AG04450 (cell line): ENCODE data around the gene CALD1. TPM values are rescaled to one million over a fixed set of nuclear protein-coding genes. Genes with fewer than 3 reads are reported as not detected.

ENCODE experiments used
- CTCF ChIA-PET: fragments of 300-600, 350-600 bp; formaldehyde crosslinking; extraction: SDS; loops from one replicate; lab custom pipeline; 2022; ENCODE audit warnings: antibody characterized with exemption, inconsistent platforms; lab: Charles Lee
- POLR2A ChIA-PET: fragments of 350-600 bp; formaldehyde crosslinking; extraction: SDS; loops from one replicate; lab custom pipeline; 2021; ENCODE audit warnings: antibody characterized with exemption, inconsistent platforms; lab: Yijun Ruan, JAX
- DNase-seq: peaks from one replicate; pipeline ENCODE4 v3.0.0-alpha.2; 2011; ENCODE audit warnings: low read depth, low spot score
- H3K27ac ChIP-seq: one replicate; pipeline ENCODE4 v1.5.1; 2012; ENCODE audit warnings: low read depth, low read length, control low read depth
- H3K27me3 ChIP-seq: one replicate; pipeline ENCODE4 v1.6.0; 2012; ENCODE audit warnings: low read length; ENCODE audit not compliant: control insufficient read depth, insufficient read depth
- H3K4me3 ChIP-seq: 2 replicates; pipeline ENCODE4 v1.5.1; 2011; ENCODE audit warnings: mild to moderate bottlenecking, low read depth, low read length, control low read depth
- H3K9me3 ChIP-seq: 2 replicates; pipeline ENCODE4 v1.5.1; 2012; ENCODE audit warnings: low read length; ENCODE audit not compliant: control insufficient read depth, insufficient read depth
- CTCF ChIP-seq: IDR thresholded peaks from 2 replicates; pipeline ENCODE4 v1.5.1; 2011; ENCODE audit warnings: low read depth, low read length, control low read depth, inconsistent platforms
- polyA minus RNA-seq: library from RNA; depleted of rRNA, polyadenylated mRNA; stranded (reverse); fragments of >200 nt; gene quantifications from 2 replicates; pipeline ENCODE4 v1.2.3, GENCODE V29; 2011; rRNA and poly(A)+ RNA removed
- polyA plus RNA-seq: library from polyadenylated mRNA; depleted of rRNA; stranded (reverse); fragments of >200 nt; gene quantifications from 2 replicates; pipeline ENCODE4 v1.2.3, GENCODE V29; 2011; rRNA removed

CALD1 gene
- polyA plus RNA-seq (578 and 804 TPM in 2 replicates), polyA minus RNA-seq (391 and 424 TPM in 2 replicates)

GRCh38 chr7:134778941-134779740 is at the start of gene CALD1:
Gene CALD1, plus strand, starts transcription at chr7:134779634. Its CDS starts 88,100 bp downstream, at chr7:134867734.
- POLR2A ChIA-PET = interaction anchor here (0.6 to 1.5 kb wide), 15 partner anchors 10 to 161 kb away, joined by 3 to 20 read pairs (median 3); no protein-coding TSS in a partner anchor
- H3K9me3 ChIP-seq = no peaks in the 10 kb centered on the region
- peak within 1 kb of the TSS; percentile 71 for H3K4me3 ChIP-seq
- H3K27me3 ChIP-seq = no peaks in the 10 kb centered on the region
- peak within 1 kb of the TSS; percentile 97 for H3K27ac ChIP-seq
- TF ChIP-seq CTCF = no peak
- peak; percentile 99 for DNase-seq
- CTCF ChIA-PET = interaction anchor here (0.5 to 2.8 kb wide), 4 partner anchors 9 to 143 kb away, joined by 3 to 13 read pairs (median 6); no protein-coding TSS in a partner anchor

GRCh38 chr7:134729895-134730294 is 49.5 kb upstream of the CALD1 start:
- no peak for TF ChIP-seq CTCF
- Histone ChIP-seq H3K27ac (peak overlapping the region; percentile 69), H3K27me3 (no peaks in the 10 kb centered on the region), H3K4me3 (no peak overlapping the region), H3K9me3 (no peaks in the 10 kb centered on the region)
- ChIA-PET POLR2A (interaction anchor here (1.4 kb wide), 1 partner anchor 13 kb away, joined by 6 read pairs; no protein-coding TSS in a partner anchor), CTCF (interaction anchor here (0.9 kb wide), 1 partner anchor 28 kb away, joined by 3 read pairs; no protein-coding TSS in a partner anchor)
- DNase-seq = no peak

GRCh38 chr7:134730411-134730829 is 49.0 kb upstream of the CALD1 start:
- no peak for DNase-seq
- Histone ChIP-seq H3K4me3 (no peak overlapping the region), H3K27me3 (no peaks in the 10 kb centered on the region), H3K9me3 (no peaks in the 10 kb centered on the region), H3K27ac (peak overlapping the region; percentile 59)
- CTCF ChIA-PET = interaction anchor here (1.7 kb wide), 1 partner anchor 40 kb away, joined by 9 read pairs; no protein-coding TSS in a partner anchor
- TF ChIP-seq CTCF = no peak
- POLR2A ChIA-PET = interaction anchor here (1.4 kb wide), 1 partner anchor 13 kb away, joined by 6 read pairs; no protein-coding TSS in a partner anchor

GRCh38 chr7:134731616-134732015 is 47.8 kb upstream of the CALD1 start:
- no peak for DNase-seq
- H3K9me3 ChIP-seq = no peaks in the 10 kb centered on the region
- no peaks in the 10 kb centered on the region for H3K27me3 ChIP-seq
- H3K4me3 ChIP-seq = no peak overlapping the region
- no peak overlapping the region for H3K27ac ChIP-seq
- no peak for TF ChIP-seq CTCF
- ChIA-PET CTCF (interaction anchor here (1.7 kb wide), 1 partner anchor 41 kb away, joined by 9 read pairs; no protein-coding TSS in a partner anchor), POLR2A (interaction anchor here (0.7 kb wide), 1 partner anchor 41 kb away, joined by 3 read pairs; no protein-coding TSS in a partner anchor)
